GM23338 (cell line): ENCODE measurements around the gene EYS. TPM values are rescaled to one million over a fixed set of nuclear protein-coding genes. Genes with fewer than 3 reads are reported as not detected.

Experiments used
- ATAC-seq: fragments of 200-7000 bp; cut with Tn5 transposase; 3 replicates; pipeline ENCODE4 v1.9.1; 2020
- DNase-seq: peaks from one replicate; pipeline ENCODE4 v3.0.0-alpha.2; 2015; ENCODE audit warnings: low spot score
- H2AFZ ChIP-seq: fragments of 200-600 bp; sonication (generic); 2 replicates; pipeline ENCODE4 v1.8.0; 2016; ENCODE audit warnings: antibody characterized with exemption, mild to moderate bottlenecking, moderate library complexity
- H3F3A ChIP-seq: fragments of 200-600 bp; sonication (generic); replicated peaks from 2 replicates; pipeline ENCODE4 v1.8.0; 2017; ENCODE audit warnings: antibody characterized with exemption, mixed run types, low read depth
- H3K27ac ChIP-seq: fragments of 200-600 bp; sonication (generic); 2 replicates; pipeline ENCODE4 v1.6.1; 2016; ENCODE audit warnings: low read depth
- H3K27me3 ChIP-seq: fragments of 200-600 bp; sonication (generic); 2 replicates; pipeline ENCODE4 v1.8.0; 2016; ENCODE audit warnings: mild to moderate bottlenecking, mixed run types, moderate library complexity; ENCODE audit not compliant: insufficient read depth
- H3K36me3 ChIP-seq: fragments of 200-600 bp; sonication (generic); 2 replicates; pipeline ENCODE4 v1.8.0; 2016; ENCODE audit warnings: mild to moderate bottlenecking; ENCODE audit not compliant: insufficient read depth
- H3K4me1 ChIP-seq: fragments of 200-600 bp; sonication (generic); 2 replicates; pipeline ENCODE4 v1.8.0; 2016; ENCODE audit warnings: mild to moderate bottlenecking, moderate library complexity; ENCODE audit not compliant: insufficient read depth
- H3K4me2 ChIP-seq: fragments of 200-600 bp; sonication (generic); 2 replicates; pipeline ENCODE4 v1.7.1; 2017; ENCODE audit warnings: mixed run types
- H3K4me3 ChIP-seq: fragments of 200-600 bp; sonication (generic); 2 replicates; pipeline ENCODE4 v1.6.1; 2016; ENCODE audit warnings: mixed run types
- H3K79me2 ChIP-seq: fragments of 200-600 bp; sonication (generic); replicated peaks from 2 replicates; pipeline ENCODE4 v1.8.0; 2017; ENCODE audit warnings: mild to moderate bottlenecking; ENCODE audit not compliant: insufficient read depth
- H3K9me2 ChIP-seq: fragments of 200-600 bp; sonication (generic); 2 replicates; pipeline ENCODE4 v1.8.0; 2017; ENCODE audit not compliant: insufficient read depth
- H4K20me1 ChIP-seq: fragments of 200-600 bp; sonication (generic); replicated peaks from 2 replicates; pipeline ENCODE4 v1.8.0; 2017; ENCODE audit warnings: mild to moderate bottlenecking; ENCODE audit not compliant: insufficient read depth
- H3K27ac Mint-ChIP-seq: 2 replicates; pipeline ENCODE4 v1.8.0; 2020; ENCODE audit warnings: inconsistent platforms, mild to moderate bottlenecking, moderate library complexity, mixed read lengths
- H3K27me3 Mint-ChIP-seq: 3 replicates; pipeline ENCODE4 v1.8.0; 2022; ENCODE audit warnings: low read depth, mild to moderate bottlenecking, moderate library complexity, mixed read lengths, inconsistent platforms; ENCODE audit not compliant: insufficient read depth, poor library complexity
- H3K36me3 Mint-ChIP-seq: 3 replicates; pipeline ENCODE4 v1.8.0; 2021; ENCODE audit warnings: low read depth, mild to moderate bottlenecking, inconsistent platforms, moderate library complexity, mixed read lengths
- H3K4me1 Mint-ChIP-seq: 3 replicates; pipeline ENCODE4 v1.8.0; 2020; ENCODE audit warnings: mild to moderate bottlenecking, inconsistent platforms, mixed read lengths
- H3K4me3 Mint-ChIP-seq: 3 replicates; pipeline ENCODE4 v1.8.0; 2021; ENCODE audit warnings: moderate library complexity, mild to moderate bottlenecking, inconsistent platforms, mixed read lengths
- H3K9me3 Mint-ChIP-seq: 3 replicates; pipeline ENCODE4 v1.8.0; 2020; ENCODE audit warnings: moderate library complexity, mild to moderate bottlenecking, inconsistent platforms, mixed read lengths
- EZH2 ChIP-seq: fragments of 200-600 bp; sonication (generic); IDR thresholded peaks from one replicate; pipeline ENCODE4 v1.8.0; 2017; ENCODE audit warnings: antibody characterized with exemption, mild to moderate bottlenecking, low read depth; ENCODE audit not compliant: unreplicated experiment
- EZH2phosphoT487 ChIP-seq: fragments of 200-600 bp; sonication (generic); IDR thresholded peaks from one replicate; pipeline ENCODE4 v1.8.1; 2018; ENCODE audit warnings: antibody characterized with exemption; ENCODE audit not compliant: unreplicated experiment
- NANOG ChIP-seq: IDR thresholded peaks from 2 replicates; pipeline ENCODE4 v1.6.1; 2016; ENCODE audit warnings: antibody characterized with exemption, borderline replicate concordance
- STAT1 ChIP-seq: IDR thresholded peaks from one replicate; pipeline ENCODE4 v1.6.1; 2016; ENCODE audit warnings: antibody characterized with exemption; ENCODE audit not compliant: unreplicated experiment
- ZNF114 ChIP-seq: fragments of 250-450 bp; sonication (Bioruptor Pico); IDR thresholded peaks from 2 replicates; pipeline ENCODE4 v1.5.0; 2020; ENCODE audit warnings: mild to moderate bottlenecking, moderate library complexity
- ZNF331 ChIP-seq: fragments of 250-450 bp; sonication (Bioruptor Pico); IDR thresholded peaks from 2 replicates; pipeline ENCODE4 v1.5.0; 2020; ENCODE audit warnings: low read depth, mild to moderate bottlenecking, moderate library complexity
- ZNF462 ChIP-seq: fragments of 250-450 bp; sonication (Bioruptor Pico); IDR thresholded peaks from 2 replicates; pipeline ENCODE4 v1.5.0; 2020; ENCODE audit warnings: mild to moderate bottlenecking, moderate library complexity
- polyA plus RNA-seq: library from polyadenylated mRNA; unstranded; fragments of >200 nt; fragmentation: Nextera tagmentation; extraction: Ambion mirVana; gene quantifications from 2 replicates; pipeline ENCODE4 v1.2.1, GENCODE V29; 2016
- total RNA-seq: library from RNA; depleted of rRNA; stranded (reverse); fragments of >200 nt; shearing (Covaris generic); gene quantifications from 2 replicates; pipeline ENCODE4 v1.2.3, GENCODE V29; 2014
- TF ChIP-seq, protein P1 (sequence below): IDR thresholded peaks from one replicate; pipeline ENCODE4 v1.6.1; 2018; ENCODE audit warnings: antibody characterized with exemption; ENCODE audit not compliant: unreplicated experiment
- TF ChIP-seq, protein P2 (sequence below), 2 experiments: fragments of 200-600 bp in 1 of 2; sonication (generic) in 1 of 2; conservative IDR thresholded peaks; 2 replicates each; pipeline versions ENCODE4 v1.5.1 to v1.6.1; 2016 to 2017; ENCODE audit warnings: antibody characterized with exemption in 2 of 2, low read depth in 2 of 2, mild to moderate bottlenecking in 2 of 2, moderate library complexity in 1 of 2

The EYS gene
- total and polyA plus RNA-seq, 2 experiments from 2014 or later = 0.38 to 0.52 TPM

GRCh38 chr6:64912966-64913365 is 794.1 kb downstream of the EYS start (continued):
- TF ChIP-seq ZNF462 (CRISPR knock-in tag) (no peak), EZH2phosphoT487 (no peak), NANOG (no peak), EZH2 (no peak)
- TF ChIP-seq, protein P1, sequence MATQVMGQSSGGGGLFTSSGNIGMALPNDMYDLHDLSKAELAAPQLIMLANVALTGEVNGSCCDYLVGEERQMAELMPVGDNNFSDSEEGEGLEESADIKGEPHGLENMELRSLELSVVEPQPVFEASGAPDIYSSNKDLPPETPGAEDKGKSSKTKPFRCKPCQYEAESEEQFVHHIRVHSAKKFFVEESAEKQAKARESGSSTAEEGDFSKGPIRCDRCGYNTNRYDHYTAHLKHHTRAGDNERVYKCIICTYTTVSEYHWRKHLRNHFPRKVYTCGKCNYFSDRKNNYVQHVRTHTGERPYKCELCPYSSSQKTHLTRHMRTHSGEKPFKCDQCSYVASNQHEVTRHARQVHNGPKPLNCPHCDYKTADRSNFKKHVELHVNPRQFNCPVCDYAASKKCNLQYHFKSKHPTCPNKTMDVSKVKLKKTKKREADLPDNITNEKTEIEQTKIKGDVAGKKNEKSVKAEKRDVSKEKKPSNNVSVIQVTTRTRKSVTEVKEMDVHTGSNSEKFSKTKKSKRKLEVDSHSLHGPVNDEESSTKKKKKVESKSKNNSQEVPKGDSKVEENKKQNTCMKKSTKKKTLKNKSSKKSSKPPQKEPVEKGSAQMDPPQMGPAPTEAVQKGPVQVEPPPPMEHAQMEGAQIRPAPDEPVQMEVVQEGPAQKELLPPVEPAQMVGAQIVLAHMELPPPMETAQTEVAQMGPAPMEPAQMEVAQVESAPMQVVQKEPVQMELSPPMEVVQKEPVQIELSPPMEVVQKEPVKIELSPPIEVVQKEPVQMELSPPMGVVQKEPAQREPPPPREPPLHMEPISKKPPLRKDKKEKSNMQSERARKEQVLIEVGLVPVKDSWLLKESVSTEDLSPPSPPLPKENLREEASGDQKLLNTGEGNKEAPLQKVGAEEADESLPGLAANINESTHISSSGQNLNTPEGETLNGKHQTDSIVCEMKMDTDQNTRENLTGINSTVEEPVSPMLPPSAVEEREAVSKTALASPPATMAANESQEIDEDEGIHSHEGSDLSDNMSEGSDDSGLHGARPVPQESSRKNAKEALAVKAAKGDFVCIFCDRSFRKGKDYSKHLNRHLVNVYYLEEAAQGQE = no peak

GRCh38 chr6:64908104-64908503 is 798.9 kb downstream of the EYS start:
- H3K27me3 Mint-ChIP-seq = peaks cover 3% of the 10 kb centered on the region
- peaks cover 14% of the 10 kb centered on the region; the same call in 2 of the 3 replicates for H3K9me3 Mint-ChIP-seq
- Histone ChIP-seq H3K4me3 (no peak overlapping the region), H3K4me2 (no peak overlapping the region), H3K27me3 (no peaks in the 10 kb centered on the region), H3K4me1 (no peaks in the 10 kb centered on the region), H4K20me1 (no peaks in the 10 kb centered on the region), H2AFZ (no peak overlapping the region), H3K79me2 (no peaks in the 10 kb centered on the region), H3K9me2 (no peaks in the 10 kb centered on the region), H3K36me3 (no peaks in the 10 kb centered on the region), H3F3A (no peaks in the 10 kb centered on the region), H3K27ac (no peak overlapping the region)
- no peak for ATAC-seq
- H3K27ac Mint-ChIP-seq = no peak overlapping the region
- peaks cover 2% of the 10 kb centered on the region; the same call in 1 of the 3 replicates for H3K4me1 Mint-ChIP-seq
- peaks cover 6% of the 10 kb centered on the region for H3K36me3 Mint-ChIP-seq
- H3K4me3 Mint-ChIP-seq = no peak overlapping the region
- DNase-seq = no peak
- TF ChIP-seq, protein P2, sequence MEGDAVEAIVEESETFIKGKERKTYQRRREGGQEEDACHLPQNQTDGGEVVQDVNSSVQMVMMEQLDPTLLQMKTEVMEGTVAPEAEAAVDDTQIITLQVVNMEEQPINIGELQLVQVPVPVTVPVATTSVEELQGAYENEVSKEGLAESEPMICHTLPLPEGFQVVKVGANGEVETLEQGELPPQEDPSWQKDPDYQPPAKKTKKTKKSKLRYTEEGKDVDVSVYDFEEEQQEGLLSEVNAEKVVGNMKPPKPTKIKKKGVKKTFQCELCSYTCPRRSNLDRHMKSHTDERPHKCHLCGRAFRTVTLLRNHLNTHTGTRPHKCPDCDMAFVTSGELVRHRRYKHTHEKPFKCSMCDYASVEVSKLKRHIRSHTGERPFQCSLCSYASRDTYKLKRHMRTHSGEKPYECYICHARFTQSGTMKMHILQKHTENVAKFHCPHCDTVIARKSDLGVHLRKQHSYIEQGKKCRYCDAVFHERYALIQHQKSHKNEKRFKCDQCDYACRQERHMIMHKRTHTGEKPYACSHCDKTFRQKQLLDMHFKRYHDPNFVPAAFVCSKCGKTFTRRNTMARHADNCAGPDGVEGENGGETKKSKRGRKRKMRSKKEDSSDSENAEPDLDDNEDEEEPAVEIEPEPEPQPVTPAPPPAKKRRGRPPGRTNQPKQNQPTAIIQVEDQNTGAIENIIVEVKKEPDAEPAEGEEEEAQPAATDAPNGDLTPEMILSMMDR (conservative IDR thresholded peaks at IDR 0.05; ENCODE audit: low read depth in 2 of 2) = no peak
- TF ChIP-seq EZH2 (no peak), NANOG (no peak), STAT1 (no peak), ZNF114 (CRISPR knock-in tag) (no peak), ZNF331 (no peak)
- TF ChIP-seq, protein P1 = no peak
